Stimulated activated CD4-positive, alpha-beta T cell treated with anti-CD3 and anti-CD28 coated beads, TNF-alpha, amount 100 ng/mL, for 48 hours (primary cell): ENCODE results near the gene CMYA5.

Experiments used
- DNase-seq, 3 donors: peaks; one replicate each; pipeline ENCODE4 v3.0.0-alpha.2; 2020; ENCODE audit warnings: low read depth in 3 of 3

Gene CMYA5

GRCh38 chr5:79793722-79794121, 104.1 kb downstream of the CMYA5 start:
- DNase-seq: no peak

- no peak for DNase-seq
These were observed 104.7 kb downstream of the CMYA5 start for GRCh38 chr5:79794347-79794746.

- DNase-seq: no peak
These were observed 106.2 kb downstream of the CMYA5 start for GRCh38 chr5:79795764-79796398.

GRCh38 chr5:79798893-79799590, 109.4 kb downstream of the CMYA5 start:
- no peak for DNase-seq

- DNase-seq: no peak
These were observed 111.6 kb downstream of the CMYA5 start for GRCh38 chr5:79800979-79801827.

- no peak for DNase-seq
These were observed 112.8 kb downstream of the CMYA5 start for GRCh38 chr5:79802406-79802805.

GRCh38 chr5:79803007-79803406, 113.4 kb downstream of the CMYA5 start:
- DNase-seq: no peak

- DNase-seq: no peak
These were observed 117.1 kb downstream of the CMYA5 start for GRCh38 chr5:79806741-79807140.

GRCh38 chr5:79809743-79810142, 120.1 kb downstream of the CMYA5 start:
- DNase-seq: no peak

- no peak for DNase-seq
These were observed 121.4 kb downstream of the CMYA5 start for GRCh38 chr5:79811081-79811480.

GRCh38 chr5:79811904-79812303, 122.3 kb downstream of the CMYA5 start:
- no peak for DNase-seq

- no peak for DNase-seq
These were observed 125.1 kb downstream of the CMYA5 start for GRCh38 chr5:79814699-79815098.

GRCh38 chr5:79816014-79816413, 126.4 kb downstream of the CMYA5 start:
- no peak for DNase-seq

GRCh38 chr5:79820648-79821047, 131.0 kb downstream of the CMYA5 start:
- no peak for DNase-seq

GRCh38 chr5:79824444-79824843, 134.8 kb downstream of the CMYA5 start:
- DNase-seq: no peak

GRCh38 chr5:79825802-79826201, 136.2 kb downstream of the CMYA5 start:
- DNase-seq: no peak

GRCh38 chr5:79827159-79827629, 137.6 kb downstream of the CMYA5 start:
- no peak for DNase-seq

GRCh38 chr5:79829260-79829659, 139.6 kb downstream of the CMYA5 start:
- peak in 1 of 3 donors; percentile 5 for DNase-seq

GRCh38 chr5:79831381-79832309, 142.0 kb downstream of the CMYA5 start:
- DNase-seq: no peak

- DNase-seq: no peak
These were observed 143.3 kb downstream of the CMYA5 start for GRCh38 chr5:79832911-79833310.

GRCh38 chr5:79834098-79834753, 144.6 kb downstream of the CMYA5 start:
- DNase-seq: no peak
